Measurements from ENCODE around the gene SEL1L2. TPM values are rescaled to one million over a fixed set of nuclear protein-coding genes. Genes with fewer than 3 reads are reported as not detected.

The SEL1L2 gene
- total RNA-seq, 2 donors from 2014 or later, result 0.28 TPM; not detected in 1

Small RNAs within 50 kb of the gene (small RNA-seq; reads per million reads assigned to genes)
- gene RNU6-278P (0 reads per million in 2 donors), gene RPS3P1 (0 reads per million in 2 donors)

Other genes with a start within 250 kb of the SEL1L2 start
- 10 to 100 TPM in 1 of 2 donors, 1 to 10 TPM in 1; 6.2 to 13.3 TPM for gene ESF1, start 205.7 kb downstream of the SEL1L2 start, total RNA-seq
- 10 to 100 TPM; 15.3 to 17.5 TPM for gene NDUFAF5, start 205.6 kb downstream of the SEL1L2 start, total RNA-seq
- gene MACROD2, start 4.9 kb upstream of the SEL1L2 start, total RNA-seq, result 10 to 100 TPM in 1 of 2 donors, 1 to 10 TPM in 1; 8.0 to 19.4 TPM